ENCODE results near the gene ABI1.
"Not testable (repeated sequence)": the region's sequence is repeated elsewhere in the genome, so short reads cannot be mapped to it uniquely, and the experiment has no call there.

The ABI1 gene

GRCh38 chr10:26789779-26790178, 71.0 kb downstream of the ABI1 start:
- not testable (repeated sequence) for H3K4me1 ChIP-seq (ENCODE audit: control insufficient read depth, insufficient read depth, low read length); H3K27me3 ChIP-seq (ENCODE audit: control insufficient read depth, insufficient read depth, low read length); H3K4me3 ChIP-seq (ENCODE audit: low read length); H3K27ac ChIP-seq (ENCODE audit: low read length); H3K36me3 ChIP-seq (ENCODE audit: control insufficient read depth, insufficient read depth, low read length); DNase-seq (ENCODE audit: low read depth, low spot score); H3K9me3 ChIP-seq (ENCODE audit: control insufficient read depth, insufficient read depth, low read length)
- no CpG with 5 or more reads among the region's 2 CpGs for WGBS (ENCODE audit: insufficient coverage, insufficient read length)

- Histone ChIP-seq H3K27ac (ENCODE audit: low read length) (no peak overlapping the region), H3K4me3 (ENCODE audit: low read length) (no peak overlapping the region), H3K9me3 (ENCODE audit: control insufficient read depth, insufficient read depth, low read length) (no peaks in the 10 kb centered on the region), H3K27me3 (ENCODE audit: control insufficient read depth, insufficient read depth, low read length) (no peaks in the 10 kb centered on the region), H3K36me3 (ENCODE audit: control insufficient read depth, insufficient read depth, low read length) (no peaks in the 10 kb centered on the region), H3K4me1 (ENCODE audit: control insufficient read depth, insufficient read depth, low read length) (no peaks in the 10 kb centered on the region)
- 100% methylated on average over 1 of the region's 3 CpGs for WGBS (ENCODE audit: insufficient coverage, insufficient read length)
- no peak for DNase-seq (ENCODE audit: low read depth, low spot score)
Observed at GRCh38 chr10:26787362-26787761, 73.4 kb downstream of the ABI1 start.

- DNase-seq (ENCODE audit: low read depth, low spot score), result no peak
- Histone ChIP-seq H3K9me3 (ENCODE audit: control insufficient read depth, insufficient read depth, low read length) (no peaks in the 10 kb centered on the region), H3K4me1 (ENCODE audit: control insufficient read depth, insufficient read depth, low read length) (peaks cover 8% of the 10 kb centered on the region; the same call in 1 of the 2 replicates), H3K27ac (ENCODE audit: low read length) (no peak overlapping the region), H3K36me3 (ENCODE audit: control insufficient read depth, insufficient read depth, low read length) (no peaks in the 10 kb centered on the region), H3K27me3 (ENCODE audit: control insufficient read depth, insufficient read depth, low read length) (no peaks in the 10 kb centered on the region), H3K4me3 (ENCODE audit: low read length) (no peak overlapping the region)
- no CpG with 5 or more reads among the region's 2 CpGs for WGBS (ENCODE audit: insufficient coverage, insufficient read length)
Observed at GRCh38 chr10:26781797-26782196, 79.0 kb downstream of the ABI1 start.

GRCh38 chr10:26780793-26781601, 79.8 kb downstream of the ABI1 start:
- no peaks in the 10 kb centered on the region for H3K27me3 ChIP-seq (ENCODE audit: control insufficient read depth, insufficient read depth, low read length)
- no peaks in the 10 kb centered on the region for H3K36me3 ChIP-seq (ENCODE audit: control insufficient read depth, insufficient read depth, low read length)
- H3K27ac ChIP-seq (ENCODE audit: low read length), result no peak overlapping the region
- H3K4me1 ChIP-seq (ENCODE audit: control insufficient read depth, insufficient read depth, low read length), result peaks cover 8% of the 10 kb centered on the region; the same call in 1 of the 2 replicates
- no peaks in the 10 kb centered on the region for H3K9me3 ChIP-seq (ENCODE audit: control insufficient read depth, insufficient read depth, low read length)
- no peak overlapping the region for H3K4me3 ChIP-seq (ENCODE audit: low read length)
- no peak for DNase-seq (ENCODE audit: low read depth, low spot score)
- WGBS (ENCODE audit: insufficient coverage, insufficient read length), result no CpG with 5 or more reads among the region's 4 CpGs

GRCh38 chr10:26780106-26780792, 80.5 kb downstream of the ABI1 start:
- H3K4me3 ChIP-seq (ENCODE audit: low read length), result no peak overlapping the region
- H3K27ac ChIP-seq (ENCODE audit: low read length), result no peak overlapping the region
- H3K36me3 ChIP-seq (ENCODE audit: control insufficient read depth, insufficient read depth, low read length), result no peaks in the 10 kb centered on the region
- DNase-seq (ENCODE audit: low read depth, low spot score), result no peak
- peaks cover 8% of the 10 kb centered on the region; the same call in 1 of the 2 replicates for H3K4me1 ChIP-seq (ENCODE audit: control insufficient read depth, insufficient read depth, low read length)
- H3K9me3 ChIP-seq (ENCODE audit: control insufficient read depth, insufficient read depth, low read length), result no peaks in the 10 kb centered on the region
- no CpG with 5 or more reads among the region's 8 CpGs for WGBS (ENCODE audit: insufficient coverage, insufficient read length)
- no peaks in the 10 kb centered on the region for H3K27me3 ChIP-seq (ENCODE audit: control insufficient read depth, insufficient read depth, low read length)

- DNase-seq (ENCODE audit: low read depth, low spot score), result no peak
- Histone ChIP-seq H3K4me3 (ENCODE audit: low read length) (no peak overlapping the region), H3K36me3 (ENCODE audit: control insufficient read depth, insufficient read depth, low read length) (no peaks in the 10 kb centered on the region), H3K27me3 (ENCODE audit: control insufficient read depth, insufficient read depth, low read length) (no peaks in the 10 kb centered on the region), H3K4me1 (ENCODE audit: control insufficient read depth, insufficient read depth, low read length) (peaks cover 8% of the 10 kb centered on the region; the same call in 1 of the 2 replicates), H3K9me3 (ENCODE audit: control insufficient read depth, insufficient read depth, low read length) (no peaks in the 10 kb centered on the region), H3K27ac (ENCODE audit: low read length) (no peak overlapping the region)
- WGBS (ENCODE audit: insufficient coverage, insufficient read length), result no CpG with 5 or more reads among the region's 4 CpGs
Observed at GRCh38 chr10:26779176-26779860, 81.4 kb downstream of the ABI1 start.

- Histone ChIP-seq H3K4me1 (ENCODE audit: control insufficient read depth, insufficient read depth, low read length) (peaks cover 8% of the 10 kb centered on the region; the same call in 1 of the 2 replicates), H3K27me3 (ENCODE audit: control insufficient read depth, insufficient read depth, low read length) (no peaks in the 10 kb centered on the region), H3K4me3 (ENCODE audit: low read length) (no peak overlapping the region), H3K36me3 (ENCODE audit: control insufficient read depth, insufficient read depth, low read length) (no peaks in the 10 kb centered on the region), H3K9me3 (ENCODE audit: control insufficient read depth, insufficient read depth, low read length) (no peaks in the 10 kb centered on the region), H3K27ac (ENCODE audit: low read length) (no peak overlapping the region)
- no peak for DNase-seq (ENCODE audit: low read depth, low spot score)
- no CpG with 5 or more reads among the region's 2 CpGs for WGBS (ENCODE audit: insufficient coverage, insufficient read length)
Observed at GRCh38 chr10:26777686-26778085, 83.1 kb downstream of the ABI1 start.

- Histone ChIP-seq H3K9me3 (ENCODE audit: control insufficient read depth, insufficient read depth, low read length) (no peaks in the 10 kb centered on the region), H3K36me3 (ENCODE audit: control insufficient read depth, insufficient read depth, low read length) (no peaks in the 10 kb centered on the region), H3K4me1 (ENCODE audit: control insufficient read depth, insufficient read depth, low read length) (peaks cover 7% of the 10 kb centered on the region; the same call in 1 of the 2 replicates), H3K4me3 (ENCODE audit: low read length) (no peak overlapping the region), H3K27ac (ENCODE audit: low read length) (no peak overlapping the region), H3K27me3 (ENCODE audit: control insufficient read depth, insufficient read depth, low read length) (no peaks in the 10 kb centered on the region)
- no peak for DNase-seq (ENCODE audit: low read depth, low spot score)
- WGBS (ENCODE audit: insufficient coverage, insufficient read length), result no CpG with 5 or more reads among the region's 1 CpG
Observed at GRCh38 chr10:26776258-26776657, 84.5 kb downstream of the ABI1 start.

GRCh38 chr10:26773633-26774032, 87.1 kb downstream of the ABI1 start:
- DNase-seq (ENCODE audit: low read depth, low spot score), result no peak
- WGBS (ENCODE audit: insufficient coverage, insufficient read length), result no CpG with 5 or more reads among the region's 2 CpGs
- Histone ChIP-seq H3K27ac (ENCODE audit: low read length) (no peak overlapping the region), H3K9me3 (ENCODE audit: control insufficient read depth, insufficient read depth, low read length) (no peaks in the 10 kb centered on the region), H3K36me3 (ENCODE audit: control insufficient read depth, insufficient read depth, low read length) (no peaks in the 10 kb centered on the region), H3K4me1 (ENCODE audit: control insufficient read depth, insufficient read depth, low read length) (no peaks in the 10 kb centered on the region), H3K27me3 (ENCODE audit: control insufficient read depth, insufficient read depth, low read length) (no peaks in the 10 kb centered on the region), H3K4me3 (ENCODE audit: low read length) (no peak overlapping the region)

- Histone ChIP-seq H3K27ac (ENCODE audit: low read length) (no peak overlapping the region), H3K4me3 (ENCODE audit: low read length) (no peak overlapping the region), H3K9me3 (ENCODE audit: control insufficient read depth, insufficient read depth, low read length) (no peaks in the 10 kb centered on the region), H3K36me3 (ENCODE audit: control insufficient read depth, insufficient read depth, low read length) (no peaks in the 10 kb centered on the region), H3K27me3 (ENCODE audit: control insufficient read depth, insufficient read depth, low read length) (no peaks in the 10 kb centered on the region), H3K4me1 (ENCODE audit: control insufficient read depth, insufficient read depth, low read length) (no peaks in the 10 kb centered on the region)
- no peak for DNase-seq (ENCODE audit: low read depth, low spot score)
- WGBS (ENCODE audit: insufficient coverage, insufficient read length), result no CpG with 5 or more reads among the region's 4 CpGs
Observed at GRCh38 chr10:26770069-26770468, 90.7 kb downstream of the ABI1 start.
